ENCODE data around the gene DOLK.

Gene DOLK

GRCh38 chr9:128906741-128907140 lies 40.7 kb downstream of the DOLK start:
- DNase-seq (ENCODE audit: low spot score) = no peak

GRCh38 chr9:128905964-128906363 lies 41.4 kb downstream of the DOLK start:
- DNase-seq (ENCODE audit: low spot score) = no peak

DNA sequence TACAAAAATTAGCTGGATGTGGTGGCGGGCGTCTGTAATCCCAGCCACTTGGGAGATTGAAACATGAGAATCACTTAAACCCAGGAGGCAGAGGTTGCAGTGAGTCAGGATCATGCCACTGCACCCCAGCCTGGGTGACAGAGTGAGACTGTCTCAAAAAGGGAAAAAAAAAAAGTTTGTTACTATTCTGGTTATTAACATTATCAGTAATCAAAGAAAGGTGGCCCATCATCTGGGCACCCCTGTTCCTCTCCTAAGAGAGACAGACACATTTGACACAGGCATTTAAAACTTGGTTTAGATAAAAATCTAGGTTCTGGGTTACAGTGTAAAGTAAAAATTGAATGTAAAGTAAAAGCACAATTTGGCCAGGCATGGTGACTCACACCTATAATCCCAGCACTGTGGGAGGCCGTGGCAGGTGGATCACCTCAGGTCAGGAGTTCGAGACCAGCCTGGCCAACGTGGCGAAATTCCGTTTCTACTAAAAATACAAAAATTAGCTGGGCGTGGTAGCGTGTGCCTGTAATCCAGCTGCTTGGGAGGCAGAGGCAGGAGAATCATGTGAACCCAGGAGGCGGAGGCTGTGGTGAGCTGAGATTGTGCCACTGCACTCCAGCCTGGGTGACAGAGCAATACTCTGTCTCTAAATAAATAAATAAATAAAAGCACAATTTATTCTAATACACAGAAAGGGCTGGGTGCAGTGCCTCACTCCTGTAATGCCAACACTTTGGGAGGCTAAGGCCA lies 43.4 kb downstream of the DOLK start:
- no peak for DNase-seq (ENCODE audit: low spot score)

GRCh38 chr9:128903079-128903461 lies 44.3 kb downstream of the DOLK start:
- no peak for DNase-seq (ENCODE audit: low spot score)

- no peak for DNase-seq (ENCODE audit: low spot score)
Measured at GRCh38 chr9:128902351-128903078, 44.9 kb downstream of the DOLK start.

- no peak for DNase-seq (ENCODE audit: low spot score)
Measured at GRCh38 chr9:128901822-128902221, 45.6 kb downstream of the DOLK start.

DNA sequence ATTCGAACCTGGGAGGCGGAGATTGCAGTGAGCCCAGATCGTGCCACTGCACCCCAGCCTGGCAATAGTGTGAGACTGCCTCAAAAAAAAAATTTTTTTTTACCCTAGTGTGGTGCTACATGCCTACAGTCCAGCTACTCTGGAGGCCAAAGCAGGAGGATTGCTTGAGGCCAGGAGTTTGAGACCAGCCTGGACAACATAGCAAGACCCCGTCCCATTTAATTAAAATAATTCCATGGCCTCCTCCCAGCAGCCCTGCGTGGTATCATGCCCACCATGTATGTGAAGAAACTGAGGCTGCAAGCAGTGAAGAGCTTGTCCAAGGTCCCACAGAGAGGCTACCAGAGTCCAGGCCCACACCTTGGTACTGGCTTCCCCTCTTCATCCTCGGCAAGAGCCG lies 46.0 kb downstream of the DOLK start:
- DNase-seq (ENCODE audit: low spot score) = no peak

GRCh38 chr9:128899566-128900322 lies 47.7 kb downstream of the DOLK start:
- no peak for DNase-seq (ENCODE audit: low spot score)

DNA sequence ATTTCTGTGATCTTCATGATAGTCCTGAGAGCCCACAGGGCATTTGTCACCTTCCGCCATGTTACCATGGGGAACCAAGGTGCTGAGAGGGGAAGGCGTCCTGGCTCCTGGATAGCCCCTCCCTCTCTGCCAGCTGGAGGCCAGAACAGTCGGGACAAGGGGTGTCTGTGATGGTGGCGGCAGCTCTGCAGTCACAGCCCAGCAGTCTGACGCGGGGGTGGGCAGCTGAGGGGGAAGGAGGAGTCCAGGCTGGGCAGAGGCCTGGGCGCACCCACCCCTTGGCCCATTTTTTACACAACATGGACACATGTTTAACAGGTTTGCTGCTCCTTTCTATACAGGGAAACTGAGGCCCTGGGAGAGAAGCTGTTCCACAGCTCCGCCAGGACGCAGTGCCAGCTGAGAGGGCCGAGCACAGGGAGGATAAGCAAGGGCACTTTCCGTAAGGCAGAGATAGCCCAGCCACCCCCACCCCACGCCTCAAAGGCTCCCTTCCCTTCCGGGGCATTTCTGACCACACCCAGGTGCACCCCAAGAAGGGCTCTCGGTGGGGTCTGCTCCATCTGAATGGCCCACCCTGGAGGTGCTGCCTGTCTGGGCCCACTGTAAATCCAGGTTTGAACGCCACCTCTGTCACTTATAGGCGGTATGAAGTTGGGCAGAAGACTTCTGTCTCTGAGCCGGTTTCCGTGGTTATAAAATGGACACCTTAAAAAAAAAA lies 48.4 kb downstream of the DOLK start:
- DNase-seq (ENCODE audit: low spot score) = no peak

- no peak for DNase-seq (ENCODE audit: low spot score)
Measured at GRCh38 chr9:128898382-128898781, 49.0 kb downstream of the DOLK start.

GRCh38 chr9:128895556-128895955 lies 51.8 kb downstream of the DOLK start:
- no peak for DNase-seq (ENCODE audit: low spot score)

Measured in GM03348 (cell line).